ACHN (cell line): ENCODE measurements around the gene TMEM273.
"Not testable (repeated sequence)": the region's sequence is repeated elsewhere in the genome, so short reads cannot be mapped to it uniquely, and the experiment has no call there.

Experiments used
- DNase-seq: peaks from one replicate; pipeline ENCODE4 v3.0.0-alpha.2; 2015
- in situ Hi-C: cut with HindIII; loops from 2 replicates; pipeline ENCODE4 v1.10.0; 2017; ENCODE audit warnings: low sequenced_read_pairs, low pct_ligation_motif_present, low pct_unique_long_range_greater_than_20kb

TMEM273 gene

DNA sequence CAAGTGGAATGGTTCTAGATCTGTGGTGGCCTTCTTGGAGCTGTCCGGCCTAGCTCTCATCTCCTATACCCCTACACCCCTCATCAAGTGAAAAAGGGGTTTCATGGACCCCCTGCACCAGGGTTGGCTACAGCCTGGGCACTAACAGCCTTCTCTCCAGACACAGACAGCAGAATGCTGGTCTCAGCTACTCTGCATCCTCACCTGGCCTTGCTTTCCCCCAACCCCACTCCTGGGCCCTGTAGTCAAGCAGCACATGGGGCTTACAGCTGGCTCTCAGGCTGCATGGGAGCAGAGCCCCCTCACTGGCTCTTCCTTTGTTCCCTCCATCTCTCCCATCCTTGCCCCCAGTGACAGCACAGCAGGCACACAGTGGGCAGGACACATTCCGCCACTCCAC, 20.8 kb upstream of the TMEM273 start:
- DNase-seq, result no peak
- in situ Hi-C loops, result no loop called here

DNA sequence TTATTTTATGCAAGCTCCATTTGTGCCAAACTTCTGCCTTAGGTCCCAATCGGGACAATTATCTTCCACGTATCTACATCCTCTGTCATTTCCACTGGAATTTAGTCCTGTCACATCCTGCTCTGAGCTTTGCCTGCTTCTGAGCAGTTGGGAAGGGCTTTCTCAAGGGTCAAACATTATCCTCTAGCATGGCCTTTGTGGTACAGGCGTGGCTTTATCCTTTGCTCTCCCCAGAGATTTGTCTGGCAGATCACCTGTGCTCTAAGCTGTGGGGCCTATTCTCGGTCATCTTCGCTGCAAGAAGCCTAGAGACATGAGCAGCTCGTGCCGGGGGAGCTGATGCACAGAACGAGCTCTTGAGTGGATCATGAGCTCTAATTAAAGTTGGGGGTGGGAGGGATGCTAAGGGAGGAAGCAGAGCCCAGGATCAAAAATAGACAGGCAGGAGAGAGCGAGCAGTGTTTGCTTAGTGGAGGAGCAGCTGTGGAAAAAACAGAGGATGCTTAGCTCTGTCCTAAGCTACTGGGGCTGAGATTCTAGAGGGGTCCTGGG, 19.8 kb upstream of the TMEM273 start:
- no peak for DNase-seq
- in situ Hi-C loops, result no loop called here

DNA sequence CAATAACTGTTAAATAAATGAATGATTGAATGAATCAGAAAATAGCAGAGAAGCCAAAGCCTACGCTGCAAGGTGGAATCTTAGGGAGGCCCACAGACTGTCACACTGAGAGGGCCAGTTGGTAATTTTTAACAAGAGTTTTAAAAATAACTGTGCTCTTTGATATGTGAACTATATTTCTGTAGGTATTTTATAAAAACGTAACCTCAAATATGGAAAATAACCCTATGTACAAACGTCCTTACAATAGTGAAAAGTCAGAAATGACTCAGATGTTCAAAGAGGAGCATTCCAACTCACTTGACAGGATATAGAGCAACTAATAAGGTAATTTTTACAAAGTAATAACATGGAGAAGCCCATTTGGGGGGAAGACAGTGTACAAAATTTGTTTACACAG, 18.9 kb upstream of the TMEM273 start:
- DNase-seq, result no peak
- in situ Hi-C loops, result no loop called here

DNA sequence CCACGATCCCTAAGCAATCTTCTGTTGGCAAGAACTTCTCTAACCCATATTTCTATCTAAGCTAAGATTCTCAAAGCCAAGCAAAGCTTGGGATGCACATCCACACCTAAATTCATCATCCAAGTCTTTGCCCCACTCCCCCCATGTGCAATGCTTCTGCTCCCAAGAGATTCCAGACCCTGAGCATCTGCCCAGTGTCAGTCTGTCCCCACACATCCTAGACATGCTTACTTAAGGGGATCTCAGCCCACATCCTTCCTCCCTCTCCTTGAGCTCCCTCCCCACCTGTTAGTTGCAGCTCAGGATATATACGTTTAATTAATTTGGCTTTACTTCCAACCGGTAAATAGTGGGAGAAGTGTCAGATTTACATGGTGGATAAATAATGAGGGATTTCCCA, 17.0 kb upstream of the TMEM273 start:
- DNase-seq, result no peak
- in situ Hi-C loops, result no loop called here

DNA sequence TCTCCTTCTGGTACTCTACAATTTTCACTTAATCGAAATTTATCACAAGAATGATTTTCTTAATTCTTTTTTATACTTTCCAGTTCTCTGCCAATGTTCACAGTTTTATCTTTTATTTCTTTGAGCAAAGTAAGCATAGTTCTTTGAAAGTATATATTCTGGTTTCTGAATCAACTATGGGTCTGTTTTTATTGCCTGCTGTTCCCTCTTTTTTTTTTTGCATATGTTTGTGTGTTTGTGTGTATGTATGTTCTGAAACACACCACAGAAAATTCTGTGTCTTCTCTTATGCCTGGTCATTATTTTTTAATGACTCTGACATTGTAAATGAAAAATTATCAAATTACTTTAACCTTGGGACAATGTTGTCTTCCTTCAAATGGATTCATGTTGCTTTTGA, 15.9 kb upstream of the TMEM273 start:
- in situ Hi-C loops, result no loop called here
- DNase-seq, result no peak

DNA sequence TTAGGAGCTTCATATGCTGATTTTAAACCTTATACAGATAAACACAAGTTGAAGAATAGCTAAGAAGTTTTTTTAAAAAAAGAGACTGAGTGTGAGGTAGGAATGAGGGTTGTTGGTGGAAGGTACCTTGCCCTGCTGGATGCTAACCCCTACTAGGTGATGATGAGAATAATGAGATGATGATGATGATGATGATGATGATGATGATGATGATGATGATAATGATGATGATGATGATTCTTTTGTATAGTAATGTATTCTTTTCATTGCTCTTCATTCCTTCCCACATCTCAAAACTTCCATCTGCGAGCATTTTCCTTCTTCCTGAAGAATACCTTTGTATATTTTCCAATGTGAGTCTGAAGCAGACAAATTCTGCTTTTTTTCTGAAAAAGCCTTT, 14.1 kb upstream of the TMEM273 start:
- in situ Hi-C loops, result no loop called here
- DNase-seq, result no peak

DNA sequence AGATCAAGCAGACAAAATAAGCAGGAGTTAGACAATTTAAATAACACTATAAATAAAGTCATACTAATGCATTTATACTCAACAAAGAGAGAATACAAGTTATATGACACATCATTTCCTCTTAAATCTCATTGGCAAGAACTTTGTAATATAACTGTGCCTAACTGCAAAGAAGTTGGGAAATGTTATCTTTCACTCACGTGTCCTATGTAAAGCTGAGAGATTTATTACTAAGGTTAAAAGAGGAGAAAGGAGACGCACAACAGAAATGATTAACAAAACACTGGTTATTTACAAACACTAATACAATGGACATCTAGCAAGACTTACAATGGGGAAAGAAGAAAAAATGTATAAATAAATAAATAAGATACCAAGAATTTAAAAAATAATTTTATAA, 12.7 kb upstream of the TMEM273 start:
- no peak for DNase-seq
- in situ Hi-C loops, result no loop called here

DNA sequence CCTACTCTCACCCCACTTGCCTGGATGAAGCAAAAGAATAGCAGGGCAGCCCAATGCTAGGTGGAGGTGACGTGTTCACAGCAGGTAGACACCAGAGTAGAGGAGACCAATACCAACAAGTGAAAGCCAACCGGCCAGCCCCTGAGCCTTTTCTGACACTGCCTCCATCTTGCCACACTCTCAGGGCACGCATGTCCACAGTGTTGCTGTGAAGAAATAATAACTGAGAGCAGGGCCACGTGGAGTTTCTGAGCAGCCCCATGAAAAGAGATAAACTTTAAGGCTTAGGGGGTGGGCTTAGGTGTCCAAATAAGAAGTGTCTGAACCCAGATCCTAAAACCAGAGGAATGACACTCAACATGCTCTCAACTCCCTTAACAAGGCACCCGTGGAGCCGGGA, 9.0 kb upstream of the TMEM273 start:
- in situ Hi-C loops, result no loop called here
- DNase-seq, result no peak

DNA sequence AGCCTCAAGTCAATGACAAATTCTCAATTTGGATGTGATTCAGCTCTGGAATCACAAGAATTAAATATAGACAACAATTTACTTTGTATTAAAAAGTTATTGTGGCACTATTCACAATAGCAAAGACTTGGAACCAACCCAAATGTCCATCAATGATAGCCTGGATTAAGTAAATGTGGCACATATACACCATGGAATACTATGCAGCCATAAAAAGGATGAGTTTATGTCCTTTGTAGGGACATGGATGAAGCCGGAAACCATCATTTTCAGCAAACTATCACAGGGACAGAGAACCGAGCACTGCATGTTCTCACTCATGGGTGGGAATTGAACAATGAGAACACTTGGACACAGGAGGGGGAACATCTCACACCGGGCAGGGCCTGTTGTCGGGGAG, 7.7 kb upstream of the TMEM273 start:
- in situ Hi-C loops, DNase-seq: not testable (repeated sequence)

DNA sequence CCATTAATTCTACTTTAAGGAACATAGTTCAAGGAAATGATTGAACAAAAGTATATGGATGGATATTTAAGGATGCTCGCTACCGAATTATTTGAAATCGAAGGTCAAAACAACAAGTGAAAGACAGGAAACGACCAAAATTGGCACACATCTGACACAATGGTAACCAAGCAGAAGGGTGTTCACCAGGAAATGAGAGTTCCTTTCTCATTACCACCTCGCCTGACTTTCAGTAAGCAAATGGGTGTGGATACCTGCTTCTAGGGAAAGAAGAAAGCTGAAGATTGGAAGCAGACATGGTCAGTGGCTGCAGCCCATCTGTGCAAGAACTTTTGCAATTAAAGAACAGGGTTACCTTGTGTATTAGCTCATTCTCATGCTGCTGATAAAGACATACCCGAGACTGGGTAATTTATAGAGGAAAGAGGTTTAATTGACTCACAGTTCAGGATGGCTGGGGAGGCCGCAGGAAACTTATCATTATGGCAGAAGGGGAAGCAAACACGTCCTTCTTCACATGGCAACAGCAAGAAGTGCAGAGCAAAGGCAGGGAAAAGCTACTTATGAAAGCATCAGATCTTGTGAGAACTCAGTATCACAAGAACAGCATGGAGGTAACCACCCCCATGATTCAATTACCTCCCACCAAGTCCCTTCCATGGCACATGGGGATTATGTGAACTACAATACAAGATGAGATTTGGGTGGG, 6.2 kb upstream of the TMEM273 start:
- DNase-seq, result no peak
- in situ Hi-C loops, result no loop called here

DNA sequence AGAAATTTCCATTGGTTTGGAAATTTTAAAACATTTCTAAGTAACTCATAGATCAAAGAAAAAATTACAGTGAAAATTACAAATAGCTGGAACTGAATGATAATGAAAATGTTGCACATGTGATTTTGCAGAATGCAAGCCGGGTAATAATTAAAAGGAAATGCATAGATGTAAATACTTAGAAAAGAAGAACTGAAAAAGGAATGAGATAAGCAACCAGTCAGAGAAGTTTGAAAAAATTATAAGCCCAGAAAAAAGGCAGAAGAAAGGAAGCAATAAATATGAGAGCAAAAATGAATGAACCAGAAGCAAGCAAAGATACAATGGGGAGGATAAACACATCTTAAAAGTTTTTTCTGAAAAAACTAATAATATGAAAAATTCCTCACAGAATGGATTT, 3.2 kb upstream of the TMEM273 start:
- no peak for DNase-seq
- in situ Hi-C loops, result no loop called here

DNA sequence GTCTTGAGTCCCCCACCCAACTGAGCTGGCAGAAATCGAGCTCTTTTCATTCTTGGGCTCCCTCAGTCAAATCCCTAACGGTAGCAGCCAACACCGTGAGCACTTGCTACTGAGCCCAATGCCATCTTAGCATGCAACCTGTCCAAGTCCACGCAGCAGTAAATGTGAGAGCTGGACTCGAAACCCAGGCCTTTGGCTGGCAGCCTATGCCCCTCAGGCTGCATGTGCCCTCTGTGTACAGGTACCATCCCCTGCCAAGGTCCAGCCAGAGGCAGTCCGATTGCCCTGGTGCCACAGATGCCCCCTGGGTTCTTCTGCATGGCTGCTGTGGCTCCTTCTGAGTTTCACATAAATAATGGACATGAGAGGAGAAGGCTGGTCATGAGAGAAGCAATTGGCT, 1.2 kb upstream of the TMEM273 start:
- DNase-seq, result no peak
- in situ Hi-C loops, result no loop called here

DNA sequence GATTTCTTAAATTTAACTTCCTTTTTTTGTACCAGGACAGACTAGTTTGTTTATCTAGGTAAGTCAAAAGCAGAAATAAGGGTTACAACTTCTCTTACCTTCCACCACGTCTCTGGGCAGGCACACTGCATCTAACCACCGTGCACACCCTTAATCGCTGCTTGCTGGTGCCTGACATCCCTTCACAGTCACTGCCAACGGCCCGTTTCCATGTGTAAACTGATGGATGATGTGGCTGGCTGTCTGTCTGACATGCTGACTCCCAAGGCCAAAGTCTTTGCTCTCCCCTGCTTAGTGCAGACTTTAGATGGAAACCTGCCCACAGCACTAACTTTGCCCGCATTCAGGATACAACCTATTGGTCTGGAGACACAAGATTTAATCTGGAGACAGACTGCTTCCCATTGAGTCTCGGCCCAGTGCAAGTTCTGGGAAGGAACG, 1.1 kb downstream of the TMEM273 start:
- in situ Hi-C loops, result no loop called here
- DNase-seq, result no peak

DNA sequence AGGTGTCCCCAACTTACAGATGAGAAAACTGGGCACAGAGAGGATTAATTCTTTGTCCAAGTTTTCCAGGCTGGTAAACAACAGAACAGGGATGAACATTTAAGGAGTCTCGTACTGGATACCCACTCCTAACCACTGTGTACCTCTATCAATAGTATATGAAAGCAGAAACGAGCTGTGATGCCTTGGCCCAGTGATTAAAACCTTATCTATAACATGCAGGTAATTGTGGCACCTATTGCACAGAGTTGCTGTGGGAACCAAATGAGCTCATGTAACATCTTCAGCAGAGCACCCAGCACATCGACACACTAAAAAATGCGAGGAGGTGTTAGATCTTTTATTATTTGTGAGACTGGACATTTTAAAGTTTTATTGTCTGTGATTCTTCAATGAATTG, 1.6 kb downstream of the TMEM273 start:
- in situ Hi-C loops, result no loop called here
- DNase-seq, result no peak

DNA sequence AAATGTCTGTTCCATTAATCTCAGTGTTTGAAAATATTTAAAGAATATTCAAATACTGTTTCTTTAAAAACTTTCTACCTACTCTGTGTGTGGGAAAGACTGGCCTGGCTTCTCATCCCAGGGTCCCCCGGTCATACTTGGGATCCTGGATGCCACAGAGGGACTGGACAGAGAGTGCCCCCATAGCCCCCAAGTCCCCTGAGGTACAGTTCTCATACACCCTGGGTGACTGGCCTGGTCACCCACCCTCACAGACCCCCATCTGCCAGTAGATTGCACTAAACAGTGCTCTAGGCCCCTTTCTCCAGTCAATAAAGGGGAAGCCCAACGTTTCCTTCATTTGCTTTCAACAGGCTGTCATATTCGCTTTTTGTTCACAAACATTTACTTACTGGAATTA, 3.0 kb downstream of the TMEM273 start:
- DNase-seq, result no peak
- in situ Hi-C loops, result no loop called here

DNA sequence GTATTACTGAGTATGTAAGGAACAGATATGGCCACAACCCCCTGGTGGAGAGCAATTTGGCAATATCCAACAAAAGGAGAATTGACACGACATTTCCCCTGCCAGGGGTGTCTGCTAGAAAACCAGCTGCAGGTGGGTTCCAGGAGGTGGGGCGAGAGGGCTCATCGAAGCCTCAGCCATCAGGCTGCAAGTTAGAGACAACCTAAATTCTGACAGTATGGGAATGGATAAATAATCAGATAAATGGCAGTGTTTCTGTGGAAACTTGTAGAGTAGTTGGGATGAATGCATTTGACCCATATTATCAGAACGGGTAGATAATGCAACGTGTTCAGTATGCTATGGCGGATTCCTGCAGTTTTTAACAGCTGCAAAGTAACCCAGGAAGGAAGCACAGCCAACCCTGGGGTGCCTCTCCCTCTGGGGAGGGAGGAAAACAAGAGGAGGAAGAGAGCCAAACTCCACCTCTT, 3.5 kb downstream of the TMEM273 start:
- in situ Hi-C loops, result no loop called here
- no peak for DNase-seq

DNA sequence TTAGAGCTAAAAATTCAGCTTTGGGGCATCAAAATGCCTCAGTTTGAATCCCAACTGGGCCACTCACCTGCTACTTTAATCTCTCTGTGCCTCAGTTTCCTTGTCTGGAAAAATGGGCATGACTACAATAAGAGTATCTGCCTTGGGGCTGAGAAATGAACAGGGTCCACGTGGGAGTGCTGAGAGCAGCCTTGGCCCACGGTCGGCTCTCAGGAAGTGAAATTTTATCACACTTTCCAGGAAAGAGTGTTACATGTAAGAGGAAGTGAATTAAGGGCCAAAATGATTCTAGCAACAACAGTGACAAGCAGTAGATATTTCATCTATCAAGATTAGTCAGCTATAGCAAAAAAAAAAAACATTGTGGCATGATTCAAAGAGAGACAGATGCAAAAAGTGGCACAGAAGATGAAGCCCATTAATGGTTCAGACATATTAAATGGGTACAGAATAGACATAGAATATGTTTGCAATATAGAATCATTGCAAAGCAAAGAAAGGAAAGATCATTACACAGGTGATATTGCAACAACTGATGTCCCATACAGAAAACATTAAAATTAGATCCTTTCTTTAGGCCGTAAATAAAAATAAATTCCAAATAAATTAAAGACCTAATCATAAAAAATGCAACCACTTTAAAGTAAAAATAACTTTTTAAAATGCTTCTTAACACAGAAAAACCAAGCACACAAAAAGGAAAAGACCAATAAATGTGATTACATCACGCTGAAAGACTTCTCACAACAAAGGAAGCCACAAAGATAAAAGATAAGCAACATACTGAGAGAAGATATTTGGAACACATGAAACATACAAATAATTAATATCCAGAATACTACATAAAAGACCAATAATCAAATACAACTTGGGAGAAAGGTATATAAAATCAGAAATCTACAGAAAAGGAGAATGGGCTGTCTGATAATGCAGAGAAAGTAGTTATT, 4.3 kb downstream of the TMEM273 start:
- no peak for DNase-seq
- in situ Hi-C loops, result no loop called here

DNA sequence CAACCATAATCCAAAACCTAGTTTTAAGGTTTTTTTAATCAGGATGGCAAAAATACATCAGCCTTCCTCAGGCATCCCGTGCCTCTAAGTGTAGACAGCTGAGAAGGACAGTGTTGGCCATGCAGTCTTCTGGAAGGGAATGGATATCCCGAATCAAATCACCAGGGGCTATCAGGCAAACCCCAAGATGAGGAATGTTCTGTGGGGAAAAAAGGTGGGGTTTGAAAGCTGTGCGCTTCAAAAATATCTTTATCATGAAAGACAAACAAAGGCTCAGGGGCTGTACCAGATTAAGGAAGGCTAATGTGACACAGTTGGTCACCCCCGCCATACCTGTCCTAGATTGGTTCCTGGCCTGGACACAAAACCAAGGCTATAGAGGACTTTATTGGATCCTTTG, 5.4 kb downstream of the TMEM273 start:
- DNase-seq, result no peak
- in situ Hi-C loops, result no loop called here

DNA sequence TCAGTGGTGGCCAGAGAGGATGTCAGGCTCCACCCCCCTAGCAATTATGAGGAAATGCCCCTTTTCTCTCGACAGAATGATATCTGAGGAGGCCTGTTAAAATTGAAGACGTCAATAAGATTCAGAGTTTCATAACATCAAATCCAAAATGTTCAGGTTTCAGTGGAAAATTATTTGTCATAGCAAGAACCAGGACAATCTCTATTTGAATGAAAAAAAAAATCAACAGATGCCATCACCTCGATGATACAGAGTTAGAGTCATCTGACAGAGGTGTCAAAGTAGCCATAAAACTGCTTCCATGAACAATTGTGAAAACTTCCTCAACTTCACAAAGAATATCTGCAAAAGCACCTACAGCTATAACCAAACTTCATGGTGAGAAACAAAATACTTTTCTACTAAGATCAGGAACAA, 7.7 kb downstream of the TMEM273 start:
- in situ Hi-C loops, result no loop called here
- DNase-seq, result no peak
